T1000 (cell line): ENCODE measurements around the gene RALGAPA2.
"Not testable (repeated sequence)": the region's sequence is repeated elsewhere in the genome, so short reads cannot be mapped to it uniquely, and the experiment has no call there.

ENCODE experiments used
- DNase-seq: peaks from one replicate; lab custom pipeline; 2025; ENCODE audit warnings: mixed read lengths; lab: John Stamatoyannopoulos, UW

The RALGAPA2 gene

GRCh38 chr20:20366876-20367574 is 345.4 kb downstream of the RALGAPA2 start:
- no peak for DNase-seq

GRCh38 chr20:20366551-20366875 is 345.9 kb downstream of the RALGAPA2 start:
- no peak for DNase-seq

GRCh38 chr20:20365480-20366161 is 346.8 kb downstream of the RALGAPA2 start:
- no peak for DNase-seq

- no peak for DNase-seq
These were observed 347.6 kb downstream of the RALGAPA2 start for GRCh38 chr20:20364593-20365479.

GRCh38 chr20:20363799-20364592 is 348.4 kb downstream of the RALGAPA2 start:
- no peak for DNase-seq

DNA sequence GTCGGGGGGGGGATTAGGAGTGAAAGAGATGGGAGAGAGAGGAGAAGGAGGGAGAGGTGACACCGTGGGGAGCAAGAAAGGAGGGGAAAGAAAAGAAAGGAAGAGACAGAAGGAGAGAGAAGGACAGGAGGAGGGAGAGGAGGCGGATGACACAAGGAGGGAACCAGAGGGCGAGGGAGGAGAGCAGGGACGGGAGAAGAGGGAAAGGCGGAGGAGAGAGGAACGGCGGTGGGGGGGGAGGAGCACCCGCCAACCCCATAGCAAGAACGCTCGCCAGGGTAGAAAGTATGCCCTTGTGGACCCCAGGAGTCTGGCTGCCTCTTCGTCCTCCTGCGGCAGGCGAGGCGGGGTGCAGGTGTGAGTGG is 349.0 kb downstream of the RALGAPA2 start:
- DNase-seq: no peak

- DNase-seq: no peak
These were observed 349.5 kb downstream of the RALGAPA2 start for GRCh38 chr20:20362774-20363433.

- no peak for DNase-seq
These were observed 352.0 kb downstream of the RALGAPA2 start for GRCh38 chr20:20360464-20360863.

DNA sequence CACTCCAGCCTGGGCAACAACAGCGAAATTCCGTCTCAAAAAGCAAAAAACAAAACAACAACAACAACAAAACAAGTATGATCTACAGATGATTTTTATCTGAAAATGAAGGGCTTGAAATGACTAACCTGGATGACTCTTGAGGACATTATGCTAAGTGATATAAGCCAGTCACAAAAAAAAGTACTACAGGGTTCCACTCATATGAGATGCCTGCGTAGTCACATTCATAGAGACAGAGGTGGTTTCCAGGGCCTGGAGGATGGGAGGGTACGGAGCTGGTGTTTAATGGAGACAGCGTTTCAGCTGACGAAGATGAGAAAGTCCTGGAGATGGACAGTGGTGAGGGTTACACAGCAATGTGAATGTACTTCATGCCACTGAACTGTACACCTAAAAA is 352.8 kb downstream of the RALGAPA2 start:
- DNase-seq: no peak

GRCh38 chr20:20358801-20359200 is 353.6 kb downstream of the RALGAPA2 start:
- no peak for DNase-seq

- DNase-seq: not testable (repeated sequence)
These were observed 356.9 kb downstream of the RALGAPA2 start for GRCh38 chr20:20355503-20355902.

GRCh38 chr20:20353576-20353975 is 358.9 kb downstream of the RALGAPA2 start:
- no peak for DNase-seq

DNA sequence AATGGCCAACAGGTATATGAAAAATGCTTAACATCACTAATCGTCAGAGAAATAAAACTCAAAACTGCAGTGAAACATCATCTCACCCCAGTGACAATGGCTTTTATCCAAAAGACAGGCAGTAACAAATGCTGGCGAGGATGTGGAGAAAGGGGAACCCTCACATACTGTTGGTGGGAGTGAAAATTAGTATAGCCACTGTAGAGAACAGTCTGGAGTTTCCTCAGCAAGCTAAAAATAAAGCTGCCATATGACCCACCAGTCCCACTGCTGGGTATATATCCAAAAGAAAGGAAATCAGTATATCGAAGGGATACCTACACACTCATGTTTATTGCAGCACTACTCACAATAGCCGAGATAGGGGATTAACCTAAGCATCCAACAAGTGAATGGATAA is 368.0 kb downstream of the RALGAPA2 start:
- DNase-seq: no peak

DNA sequence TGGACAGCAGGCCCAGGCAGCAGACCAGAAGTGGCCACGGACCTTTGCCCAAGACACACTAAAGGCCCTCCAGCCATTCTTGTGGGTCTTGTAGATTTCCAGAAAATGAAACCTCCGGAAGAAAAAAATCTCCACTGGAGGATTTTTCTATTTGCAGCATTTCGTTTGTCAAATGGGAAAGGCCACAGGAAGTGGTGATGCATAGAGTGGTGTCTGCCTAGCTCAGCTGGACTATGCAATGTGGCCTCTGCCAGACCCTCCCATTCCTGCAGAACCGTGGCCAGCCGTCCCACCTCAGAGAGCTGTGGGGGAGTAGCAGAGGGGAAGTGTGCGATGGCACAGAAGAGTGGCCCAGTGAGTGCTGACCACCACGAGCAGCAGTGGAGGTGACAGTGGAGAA is 368.5 kb downstream of the RALGAPA2 start:
- no peak for DNase-seq
